ENCODE measurements around the gene SNED1.

Gene SNED1

DNA sequence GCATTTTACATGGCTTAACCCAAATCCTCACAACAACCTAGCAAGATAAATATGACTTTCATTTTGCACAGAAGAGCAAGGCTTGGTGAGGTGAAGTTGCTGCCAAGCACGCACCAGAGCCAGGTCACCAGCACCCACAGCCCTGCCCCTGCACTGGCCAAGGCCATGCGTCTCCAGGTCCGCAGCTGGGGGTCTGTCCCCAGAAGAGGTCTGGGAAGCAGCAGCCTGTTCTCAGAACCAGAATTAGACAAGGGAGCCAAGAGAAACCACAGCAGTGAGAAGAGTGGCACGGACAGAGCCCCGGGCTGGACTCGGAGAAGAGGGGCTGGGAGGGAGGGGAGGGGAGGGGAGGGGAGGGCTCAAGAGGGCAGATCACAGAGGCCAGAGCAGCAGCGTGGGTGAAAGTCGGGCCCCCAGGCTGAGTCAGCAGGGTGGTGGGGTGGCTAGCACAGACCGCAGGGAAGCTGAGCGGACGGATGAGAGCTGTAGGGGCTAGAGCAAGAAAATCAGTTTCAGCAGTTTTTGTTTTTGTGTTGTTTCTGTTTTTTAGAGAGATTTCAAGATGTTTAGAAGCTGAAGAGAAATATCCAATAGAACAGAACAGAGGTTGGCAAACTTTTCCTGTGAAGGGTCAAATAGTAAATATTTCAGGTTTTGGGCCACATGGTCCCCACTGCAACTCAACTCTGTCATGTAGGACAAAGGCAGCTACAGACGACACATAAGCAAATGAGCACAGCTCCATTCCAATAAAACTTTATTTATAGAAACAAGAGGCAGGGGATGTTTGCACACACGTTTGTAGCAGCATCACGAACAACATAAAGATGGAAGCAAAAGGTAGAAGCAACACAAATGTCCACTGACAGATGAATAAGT is 111.0 kb downstream of the SNED1 start:
- no peak for DNase-seq (ENCODE audit: low read depth)

GRCh38 chr2:241110089-241110606 is 111.7 kb downstream of the SNED1 start:
- DNase-seq (ENCODE audit: low read depth) = no peak

GRCh38 chr2:241110607-241111439 is 112.4 kb downstream of the SNED1 start:
- DNase-seq (ENCODE audit: low read depth) = no peak

DNA sequence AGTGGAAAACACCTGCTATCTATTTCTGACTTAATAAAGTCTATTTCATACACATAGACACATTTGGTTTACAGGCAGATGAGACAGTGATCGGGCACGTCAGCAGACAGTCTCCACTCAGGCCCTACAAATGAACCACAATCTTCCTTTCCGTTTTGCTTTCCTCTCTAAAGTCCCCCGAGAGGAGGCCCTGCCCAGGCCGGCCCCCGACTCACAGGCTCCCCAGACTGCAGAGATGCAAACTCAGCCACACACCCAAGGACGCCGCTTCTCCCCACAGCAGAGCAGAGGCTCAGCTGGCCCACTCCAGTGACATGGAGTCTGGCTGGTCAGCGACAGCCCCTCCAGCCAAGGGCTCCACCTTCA is 113.0 kb downstream of the SNED1 start:
- no peak for DNase-seq (ENCODE audit: low read depth)

DNA sequence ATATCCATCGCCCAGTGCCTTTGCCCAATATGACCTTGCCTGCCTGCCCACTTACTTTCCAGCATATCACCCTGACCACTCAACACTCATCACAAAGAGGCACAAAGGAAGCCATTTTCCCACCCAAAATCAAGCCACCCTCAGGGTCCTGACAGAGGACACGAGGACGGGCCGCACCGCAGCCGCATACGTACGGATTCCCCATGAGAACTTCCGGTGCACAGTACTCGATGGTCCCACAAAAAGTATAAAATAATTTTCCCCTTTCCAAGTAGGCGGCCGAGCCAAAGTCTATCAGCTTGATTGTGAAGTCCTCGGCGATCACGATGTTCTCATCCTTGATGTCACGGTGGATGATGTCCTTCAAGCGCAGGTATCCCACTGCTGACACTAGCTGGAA is 113.6 kb downstream of the SNED1 start:
- DNase-seq (ENCODE audit: low read depth) = no peak

DNA sequence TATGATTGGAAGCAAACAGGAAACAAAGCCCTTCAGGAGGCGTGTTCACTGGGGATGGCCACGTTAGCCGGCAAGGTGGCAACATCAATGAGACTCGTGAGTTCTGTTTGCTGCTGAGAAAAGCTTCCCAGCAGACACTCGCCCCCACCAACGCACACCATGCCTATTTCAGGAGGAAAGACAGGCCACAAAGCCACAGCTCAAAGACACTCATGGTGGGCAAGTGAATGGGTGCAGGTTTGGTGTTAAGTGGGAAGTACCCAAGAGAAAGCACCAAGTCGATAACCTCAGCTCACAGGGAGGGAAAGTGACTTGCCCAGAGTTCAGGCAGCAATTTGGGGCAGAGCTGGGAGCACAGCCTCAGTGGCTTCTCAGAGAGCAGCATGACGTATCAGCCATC is 114.2 kb downstream of the SNED1 start:
- DNase-seq (ENCODE audit: low read depth) = no peak

DNA sequence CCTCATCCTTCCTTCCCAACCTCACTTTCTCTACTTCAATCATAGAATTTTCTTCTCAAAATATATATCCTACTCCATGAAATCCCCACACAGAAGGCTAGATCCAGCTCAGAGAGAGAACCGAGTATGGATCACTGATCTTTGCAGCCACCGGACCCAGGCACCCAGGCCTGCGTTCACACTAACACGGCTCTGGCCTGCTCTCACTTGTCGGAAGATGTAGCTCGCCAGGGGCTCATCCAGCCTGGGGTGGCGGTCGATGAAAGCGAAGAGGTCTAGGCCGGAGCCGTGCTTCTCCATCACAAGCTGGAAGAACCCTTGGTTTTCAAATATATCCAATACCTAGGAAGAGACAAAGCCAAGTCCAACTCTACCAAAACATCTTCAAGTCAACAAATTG is 116.4 kb downstream of the SNED1 start:
- no peak for DNase-seq (ENCODE audit: low read depth)

GRCh38 chr2:241115361-241115760 is 116.9 kb downstream of the SNED1 start:
- no peak for DNase-seq (ENCODE audit: low read depth)

DNA sequence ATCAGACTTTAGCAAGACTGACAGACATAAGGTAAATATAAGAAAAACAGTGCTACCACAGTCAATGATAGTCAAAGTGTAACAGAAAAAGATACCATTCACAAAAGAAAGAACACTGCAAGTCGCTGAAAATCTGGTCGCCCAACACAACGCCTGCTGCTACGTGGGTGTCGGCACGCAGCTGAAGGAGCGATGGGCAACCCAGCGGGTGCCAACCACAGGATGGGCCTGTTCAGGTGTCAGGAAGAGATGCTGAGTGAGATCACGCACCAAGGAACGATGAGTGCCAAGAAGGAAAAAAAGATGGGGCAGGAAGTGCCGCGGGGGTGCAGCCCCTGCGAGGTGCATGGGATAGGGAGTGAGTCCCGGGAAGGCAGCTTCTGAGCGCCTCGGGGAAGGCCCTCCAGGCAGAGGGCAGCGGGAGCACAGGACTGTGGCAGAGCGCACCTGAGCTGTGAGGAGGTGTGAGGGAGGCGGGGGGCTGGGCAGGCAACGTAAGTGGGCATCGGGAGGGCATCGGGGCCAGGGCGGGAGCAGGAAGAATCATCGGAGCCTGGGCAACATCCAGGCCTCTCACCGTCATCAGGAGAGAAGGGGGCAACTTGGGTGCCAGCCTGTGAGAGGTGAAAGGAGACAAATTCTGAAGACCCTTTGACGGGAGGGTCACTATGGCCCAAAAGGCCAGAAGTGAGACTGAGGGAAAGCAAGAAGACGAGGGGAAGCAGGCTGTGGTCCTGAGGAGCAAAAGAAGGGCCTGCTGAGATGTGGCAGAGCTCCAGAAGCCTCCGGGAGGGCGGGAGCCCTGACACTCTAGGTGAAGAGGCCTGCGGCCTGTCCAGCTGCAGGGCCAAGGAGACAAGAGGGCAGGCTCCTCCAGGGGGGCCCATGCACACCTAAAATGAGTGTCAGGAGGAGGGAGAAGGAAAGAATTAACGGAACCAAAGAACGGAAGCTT is 118.5 kb downstream of the SNED1 start:
- DNase-seq (ENCODE audit: low read depth) = no peak

- no peak for DNase-seq (ENCODE audit: low read depth)
These were observed 120.5 kb downstream of the SNED1 start for GRCh38 chr2:241118737-241119505.

GRCh38 chr2:241120440-241120839 is 122.0 kb downstream of the SNED1 start:
- no peak for DNase-seq (ENCODE audit: low read depth)

- no peak for DNase-seq (ENCODE audit: low read depth)
These were observed 122.6 kb downstream of the SNED1 start for GRCh38 chr2:241121008-241121407.

DNA sequence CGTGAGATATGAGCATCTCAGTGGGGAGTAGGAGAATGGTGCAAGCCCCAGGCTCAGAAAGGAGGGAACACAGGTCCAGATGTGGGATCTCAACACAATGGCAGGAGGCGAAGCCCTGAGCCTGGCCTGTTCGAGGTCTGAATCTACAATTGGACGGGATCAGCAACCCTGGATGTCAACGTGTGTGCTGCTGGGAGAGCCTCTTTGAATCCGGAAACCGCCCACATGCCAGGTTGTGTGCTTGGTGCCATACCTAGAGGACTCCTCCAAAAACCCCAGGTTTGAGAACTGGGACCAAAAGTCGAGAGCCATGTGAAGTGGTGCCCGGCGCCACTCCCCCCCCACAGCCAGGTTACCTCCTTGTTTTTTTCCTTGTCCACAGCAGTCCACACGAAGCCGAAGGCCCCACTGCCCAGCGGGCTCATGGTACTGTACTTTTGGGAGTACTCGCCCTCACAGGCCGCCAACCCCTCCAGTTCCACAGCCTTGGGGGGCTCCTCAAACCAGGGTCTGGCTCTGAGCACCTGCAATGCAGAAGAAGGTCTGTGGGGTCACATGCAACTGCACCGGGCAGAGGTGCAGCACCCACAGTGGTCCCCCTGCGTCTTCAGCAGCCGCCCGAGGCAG is 124.1 kb downstream of the SNED1 start:
- no peak for DNase-seq (ENCODE audit: low read depth)

DNA sequence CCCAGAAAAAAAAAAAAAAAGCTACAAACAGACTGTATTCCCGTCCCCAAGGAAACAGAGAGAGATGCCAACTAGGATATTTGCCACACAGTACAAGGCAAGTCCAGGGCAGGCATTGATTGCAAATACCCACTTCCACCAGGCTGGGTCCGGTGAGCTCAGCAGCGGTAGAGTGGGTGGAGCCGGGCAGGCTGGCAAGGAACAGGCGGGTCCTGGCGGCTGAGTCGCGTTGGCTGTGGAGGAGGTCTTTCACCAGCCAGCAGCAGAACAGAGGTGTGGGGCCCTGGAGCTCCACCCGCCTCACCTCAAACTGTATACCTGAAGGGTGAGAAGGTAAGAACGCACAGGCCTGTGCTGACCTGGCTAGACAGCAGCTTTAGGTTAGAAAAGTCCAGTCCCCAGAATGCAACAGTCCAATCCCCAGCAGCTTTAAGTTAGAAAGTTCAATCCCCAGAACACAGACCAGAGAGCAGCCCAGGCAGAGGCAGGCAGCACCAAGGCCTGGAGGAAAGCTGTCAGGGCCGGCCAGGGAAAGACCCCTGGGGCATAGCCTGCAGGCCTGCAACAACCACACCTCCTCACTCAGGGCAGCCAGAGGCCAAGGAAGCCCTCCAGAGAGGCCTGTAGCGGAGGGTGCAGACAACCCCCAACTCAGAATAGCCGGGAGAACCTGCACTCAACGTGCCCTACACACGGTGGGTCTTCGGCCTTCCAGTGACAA is 125.6 kb downstream of the SNED1 start:
- DNase-seq (ENCODE audit: low read depth) = no peak

DNA sequence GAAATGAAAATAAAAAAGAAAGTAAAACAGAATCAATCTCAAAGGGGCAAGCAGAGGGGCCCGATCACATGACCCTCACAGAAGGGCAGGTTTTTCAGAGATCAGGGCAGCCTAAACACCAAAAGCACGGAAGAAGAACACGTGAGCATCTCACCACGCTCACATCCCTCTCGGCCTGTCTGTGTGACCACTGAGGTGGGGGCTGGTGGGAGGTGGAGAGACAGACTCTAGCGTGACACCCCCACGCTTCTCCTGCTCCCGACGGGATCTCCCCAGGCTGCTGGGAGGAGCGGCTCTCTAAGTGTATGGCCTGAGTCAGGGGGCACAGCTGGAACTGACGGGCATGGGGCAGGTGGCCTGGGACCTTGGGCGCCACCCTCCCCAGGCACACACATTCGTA is 127.2 kb downstream of the SNED1 start:
- DNase-seq (ENCODE audit: low read depth) = no peak

GRCh38 chr2:241126201-241126611 is 127.8 kb downstream of the SNED1 start:
- no peak for DNase-seq (ENCODE audit: low read depth)

GRCh38 chr2:241126771-241127202 is 128.4 kb downstream of the SNED1 start:
- DNase-seq (ENCODE audit: low read depth) = no peak

- no peak for DNase-seq (ENCODE audit: low read depth)
These were observed 129.8 kb downstream of the SNED1 start for GRCh38 chr2:241128266-241128665.

- DNase-seq (ENCODE audit: low read depth) = no peak
These were observed 130.9 kb downstream of the SNED1 start for GRCh38 chr2:241129086-241129871.

Measured in HS-27A (cell line).